Adrenal gland (tissue), 12 donors: Measurements from ENCODE around the gene TMEM14A. TPM values are rescaled to one million over a fixed set of nuclear protein-coding genes. Genes with fewer than 3 reads are reported as not detected.
"Not testable (repeated sequence)": the region's sequence is repeated elsewhere in the genome, so short reads cannot be mapped to it uniquely, and the experiment has no call there.

Experiments
- DNase-seq, 7 donors: peaks; one replicate each; pipeline ENCODE4 v3.0.0-alpha.2; 2019 to 2020
- H3K27ac ChIP-seq, 5 donors: fragments of 200-600 bp; sonication (generic) in 4 of 5; 1 replicate in 3 of 5; 2 replicates in 2 of 5; pipeline versions ENCODE4 v1.5.1 to v1.8.0; 2016 to 2020; ENCODE audit warnings: mild to moderate bottlenecking in 1 of 5
- H3K27me3 ChIP-seq: fragments of 200-600 bp; 2 replicates; pipeline ENCODE4 v1.8.0; 2021
- H3K36me3 ChIP-seq, 2 donors: fragments of 200-600 bp; replicated peaks in 1 of 2; 1 replicate in 1 of 2; 2 replicates in 1 of 2; pipeline versions ENCODE4 v1.5.1 to v1.8.0; 2018 to 2022
- H3K4me1 ChIP-seq, 2 donors: fragments of 200-600 bp; replicated peaks in 1 of 2; 1 replicate in 1 of 2; 2 replicates in 1 of 2; pipeline versions ENCODE4 v1.5.1 to v1.8.0; 2018 to 2021
- H3K4me3 ChIP-seq, 4 donors: fragments of 200-600 bp; sonication (generic) in 3 of 4; one replicate each; pipeline ENCODE4 v1.5.1; 2016 to 2018
- H3K9me3 ChIP-seq, 3 donors: fragments of 200-600 bp; sonication (generic) in 1 of 3; replicated peaks in 1 of 3; 1 replicate in 2 of 3; 2 replicates in 1 of 3; pipeline versions ENCODE4 v1.5.1 to v1.8.0; 2016 to 2021
- POLR2A ChIP-seq, 2 donors: fragments of 450-650 bp; IDR thresholded peaks; one replicate each; pipeline ENCODE4 v1.6.1; 2017; ENCODE audit warnings: antibody characterized with exemption in 2 of 2, mild to moderate bottlenecking in 2 of 2, moderate library complexity in 1 of 2
- WGBS, 4 donors: extraction: QIAGEN DNeasy Blood & Tissue Kit in 2 of 4; methylation state at CpG; one replicate each; pipeline versions ENCODE4 v1.1.5 to v1.1.7; 2013 to 2017; 5-methylcytosine and 5-hydroxymethylcytosine counted together
- intact Hi-C, 2 donors: fragments of 100-400 bp; cut with DNase I; formaldehyde crosslinking; loops; one replicate each; pipeline versions ENCODE4 v1.14.1 to v1.15.0; 2022 to 2023
- polyA plus RNA-seq, 3 donors: library from polyadenylated mRNA; stranded (reverse); fragments of 200-250 nt in 2 of 3; fragments of 350-450 nt in 1 of 3; fragmentation: Illumina TruSeq in 1 of 3; extraction: RNeasy Lipid Tissue Mini Kit (QIAGEN cat#74804) in 1 of 3; gene quantifications; one replicate each; pipeline ENCODE4 v1.2.3, GENCODE V29; 2013 to 2014
- total RNA-seq, 9 donors: library from RNA; depleted of rRNA in 4 of 9; stranded (reverse); fragments of >200 nt in 4 of 9; fragments of 120-200 nt in 1 of 9; fragmentation: NEBNext Ultra II Directional in 1 of 9; extraction: Animal tissue kit (Norgen Biotek cat#: 25700) in 1 of 9; gene quantifications; one replicate each; pipeline versions ENCODE4 v1.1.0 to v1.2.4, GENCODE V29; 2013 to 2023
- TF ChIP-seq, protein P1 (sequence below), 6 experiments: fragments of 450-650 bp in 4 of 6; fragments of 200-600 bp in 2 of 6; sonication (generic) in 1 of 6; IDR thresholded peaks; 1 replicate in 5 of 6; 2 replicates in 1 of 6; pipeline versions ENCODE4 v1.5.1 to v1.8.0; 2016 to 2021; ENCODE audit warnings: antibody characterized with exemption in 6 of 6, mild to moderate bottlenecking in 2 of 6, moderate library complexity in 1 of 6
- donor health status: healthy with polysubstance abuse.
- donor health status: Bipolar disorder and iron deficiency.
- donor health status: DM: yes; HTN: yes; CAD: no.
- donor health status: DM: no; HTN: no; CAD: no.
- donor health status: DM: no; HTN: no; CAD: no.
- donor health status: DM: yes; HTN: yes; CAD: no.

TMEM14A gene
- total and polyA plus RNA-seq, 12 donors: 12.9 to 70.9 (median 51.0) TPM

DNA sequence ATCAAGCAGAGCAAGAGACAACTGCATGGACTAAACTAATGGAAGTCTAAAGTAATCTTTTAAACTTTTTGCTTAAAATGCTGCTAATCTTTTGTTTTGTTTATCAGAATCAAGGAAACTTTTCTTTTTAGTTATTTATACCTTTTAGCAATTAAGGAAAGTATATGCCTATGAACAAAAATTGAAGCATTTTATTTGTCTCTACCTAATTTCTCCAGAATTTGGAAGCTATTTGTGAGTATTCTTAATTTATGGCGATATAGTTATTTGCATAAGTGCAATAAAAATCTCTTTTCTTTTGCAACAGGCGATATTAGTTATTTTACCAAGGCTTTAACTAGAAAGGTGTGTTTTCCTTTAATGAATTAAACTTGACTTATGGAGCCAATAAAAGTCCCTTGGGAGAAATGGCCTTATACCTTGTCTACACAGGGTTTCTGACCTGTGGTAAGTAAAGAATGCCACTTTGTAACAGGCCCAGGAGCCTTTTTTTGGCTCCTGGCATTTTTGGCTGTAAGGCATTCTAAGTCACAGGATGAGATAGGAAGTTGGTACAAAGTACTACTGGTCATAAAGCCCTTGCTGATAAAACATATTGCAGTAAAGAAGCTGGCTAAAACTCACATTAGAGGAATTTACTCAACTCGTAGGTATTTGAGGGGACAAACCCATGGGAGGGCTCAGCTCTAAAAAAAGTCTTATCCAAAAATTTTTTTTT is 37.2 kb downstream of the TMEM14A start:
- no peaks in the 10 kb centered on the region for H3K27me3 ChIP-seq
- no peaks in the 10 kb centered on the region for H3K4me1 ChIP-seq
- intact Hi-C loops: no loop called here
- TF ChIP-seq, protein P1, sequence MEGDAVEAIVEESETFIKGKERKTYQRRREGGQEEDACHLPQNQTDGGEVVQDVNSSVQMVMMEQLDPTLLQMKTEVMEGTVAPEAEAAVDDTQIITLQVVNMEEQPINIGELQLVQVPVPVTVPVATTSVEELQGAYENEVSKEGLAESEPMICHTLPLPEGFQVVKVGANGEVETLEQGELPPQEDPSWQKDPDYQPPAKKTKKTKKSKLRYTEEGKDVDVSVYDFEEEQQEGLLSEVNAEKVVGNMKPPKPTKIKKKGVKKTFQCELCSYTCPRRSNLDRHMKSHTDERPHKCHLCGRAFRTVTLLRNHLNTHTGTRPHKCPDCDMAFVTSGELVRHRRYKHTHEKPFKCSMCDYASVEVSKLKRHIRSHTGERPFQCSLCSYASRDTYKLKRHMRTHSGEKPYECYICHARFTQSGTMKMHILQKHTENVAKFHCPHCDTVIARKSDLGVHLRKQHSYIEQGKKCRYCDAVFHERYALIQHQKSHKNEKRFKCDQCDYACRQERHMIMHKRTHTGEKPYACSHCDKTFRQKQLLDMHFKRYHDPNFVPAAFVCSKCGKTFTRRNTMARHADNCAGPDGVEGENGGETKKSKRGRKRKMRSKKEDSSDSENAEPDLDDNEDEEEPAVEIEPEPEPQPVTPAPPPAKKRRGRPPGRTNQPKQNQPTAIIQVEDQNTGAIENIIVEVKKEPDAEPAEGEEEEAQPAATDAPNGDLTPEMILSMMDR (IDR thresholded peaks at IDR 0.05): no peak
- TF ChIP-seq POLR2A (IDR thresholded peaks at IDR 0.05): no peak
- no peaks in the 10 kb centered on the region for H3K9me3 ChIP-seq
- H3K4me3 ChIP-seq: no peak overlapping the region
- DNase-seq: no peak
- no peak overlapping the region for H3K27ac ChIP-seq
- no peaks in the 10 kb centered on the region for H3K36me3 ChIP-seq
- WGBS, 4 donors: 73 to 81% (median 80%) methylated on average over 3 of the region's 3 CpGs

GRCh38 chr6:52712136-52712535 is 41.2 kb downstream of the TMEM14A start:
- H3K36me3 ChIP-seq: no peaks in the 10 kb centered on the region
- WGBS, 4 donors: 73 to 88% (median 83%) methylated on average over 2 of the region's 2 CpGs

GRCh38 chr6:52714761-52715160 is 43.8 kb downstream of the TMEM14A start:
- H3K27ac ChIP-seq, intact Hi-C loops, H3K27me3 ChIP-seq, H3K36me3 ChIP-seq, H3K4me3 ChIP-seq, H3K9me3 ChIP-seq, H3K4me1 ChIP-seq, DNase-seq: not testable (repeated sequence)
- 93 to 97% (median 96%) methylated on average over 9 of the region's 9 CpGs for WGBS, 4 donors

More at GRCh38 chr6:52712136-52712535, 41.2 kb downstream of the TMEM14A start:
- Histone ChIP-seq H3K27me3 (no peaks in the 10 kb centered on the region), H3K27ac (no peak overlapping the region), H3K4me1 (no peaks in the 10 kb centered on the region), H3K4me3 (no peak overlapping the region), H3K9me3 (no peaks in the 10 kb centered on the region)
- intact Hi-C loops: no loop called here
- no peak for DNase-seq
- TF ChIP-seq POLR2A (IDR thresholded peaks at IDR 0.05): no peak
- TF ChIP-seq, protein P1 (IDR thresholded peaks at IDR 0.05): no peak

DNA sequence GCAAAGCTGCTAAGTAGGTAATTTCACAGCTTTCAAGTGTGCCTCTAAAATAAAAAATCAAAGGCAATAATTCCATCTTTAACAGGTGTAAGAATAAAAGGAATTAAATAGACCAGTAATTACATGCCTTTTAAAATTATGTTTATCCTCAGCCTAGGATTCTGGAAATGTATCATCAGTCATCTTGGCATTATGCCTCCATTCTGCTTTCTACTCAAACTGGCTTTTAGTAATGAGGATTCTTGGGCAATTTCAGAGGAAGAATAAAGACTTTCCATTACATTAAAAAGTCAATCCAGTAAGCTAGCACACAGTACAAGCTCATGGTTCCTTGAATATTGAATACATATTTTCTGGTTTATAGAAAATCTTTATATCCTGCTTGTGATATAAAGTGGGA is 47.6 kb downstream of the TMEM14A start:
- Histone ChIP-seq H3K4me3 (no peak overlapping the region), H3K36me3 (no peaks in the 10 kb centered on the region), H3K27ac (no peak overlapping the region), H3K4me1 (no peaks in the 10 kb centered on the region), H3K9me3 (no peaks in the 10 kb centered on the region), H3K27me3 (no peaks in the 10 kb centered on the region)
- intact Hi-C loops: no loop called here
- TF ChIP-seq, protein P1 (IDR thresholded peaks at IDR 0.05): no peak
- no peak for TF ChIP-seq POLR2A (IDR thresholded peaks at IDR 0.05)
- no peak for DNase-seq

DNA sequence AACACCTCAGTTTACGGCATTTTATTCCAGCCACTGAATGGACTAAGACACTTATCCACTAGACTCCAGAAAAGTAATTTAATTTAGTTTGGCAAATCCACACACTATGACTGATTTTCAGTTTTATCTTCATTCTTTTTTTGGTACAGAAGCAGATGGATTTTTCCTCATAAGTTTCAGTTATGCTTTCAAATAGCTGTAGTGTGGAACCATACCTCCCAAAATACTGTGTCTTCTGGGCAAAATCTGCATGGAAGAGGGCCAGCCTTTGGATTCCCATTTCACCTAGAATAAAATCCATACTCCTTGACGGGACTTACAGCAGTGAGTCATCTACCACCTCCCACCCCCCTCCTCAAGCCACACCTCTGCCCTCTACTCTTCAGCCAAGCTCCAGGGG is 49.4 kb downstream of the TMEM14A start:
- TF ChIP-seq POLR2A (IDR thresholded peaks at IDR 0.05): no peak
- TF ChIP-seq, protein P1 (IDR thresholded peaks at IDR 0.05): no peak
- 71 to 78% (median 73%) methylated on average over 2 of the region's 2 CpGs for WGBS, 4 donors
- DNase-seq: no peak
- Histone ChIP-seq H3K27ac (no peak overlapping the region), H3K36me3 (no peaks in the 10 kb centered on the region), H3K27me3 (no peaks in the 10 kb centered on the region), H3K4me3 (no peak overlapping the region), H3K4me1 (peaks cover 10 to 17% of the 10 kb centered on the region in 2 donors), H3K9me3 (no peaks in the 10 kb centered on the region)
- intact Hi-C loops: no loop called here
